ENCODE measurements around the gene VEGFC.
A peak's percentile ranks its signal among the peaks of the same experiment; 100 is the strongest.

The VEGFC gene, protein sequence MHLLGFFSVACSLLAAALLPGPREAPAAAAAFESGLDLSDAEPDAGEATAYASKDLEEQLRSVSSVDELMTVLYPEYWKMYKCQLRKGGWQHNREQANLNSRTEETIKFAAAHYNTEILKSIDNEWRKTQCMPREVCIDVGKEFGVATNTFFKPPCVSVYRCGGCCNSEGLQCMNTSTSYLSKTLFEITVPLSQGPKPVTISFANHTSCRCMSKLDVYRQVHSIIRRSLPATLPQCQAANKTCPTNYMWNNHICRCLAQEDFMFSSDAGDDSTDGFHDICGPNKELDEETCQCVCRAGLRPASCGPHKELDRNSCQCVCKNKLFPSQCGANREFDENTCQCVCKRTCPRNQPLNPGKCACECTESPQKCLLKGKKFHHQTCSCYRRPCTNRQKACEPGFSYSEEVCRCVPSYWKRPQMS

DNA sequence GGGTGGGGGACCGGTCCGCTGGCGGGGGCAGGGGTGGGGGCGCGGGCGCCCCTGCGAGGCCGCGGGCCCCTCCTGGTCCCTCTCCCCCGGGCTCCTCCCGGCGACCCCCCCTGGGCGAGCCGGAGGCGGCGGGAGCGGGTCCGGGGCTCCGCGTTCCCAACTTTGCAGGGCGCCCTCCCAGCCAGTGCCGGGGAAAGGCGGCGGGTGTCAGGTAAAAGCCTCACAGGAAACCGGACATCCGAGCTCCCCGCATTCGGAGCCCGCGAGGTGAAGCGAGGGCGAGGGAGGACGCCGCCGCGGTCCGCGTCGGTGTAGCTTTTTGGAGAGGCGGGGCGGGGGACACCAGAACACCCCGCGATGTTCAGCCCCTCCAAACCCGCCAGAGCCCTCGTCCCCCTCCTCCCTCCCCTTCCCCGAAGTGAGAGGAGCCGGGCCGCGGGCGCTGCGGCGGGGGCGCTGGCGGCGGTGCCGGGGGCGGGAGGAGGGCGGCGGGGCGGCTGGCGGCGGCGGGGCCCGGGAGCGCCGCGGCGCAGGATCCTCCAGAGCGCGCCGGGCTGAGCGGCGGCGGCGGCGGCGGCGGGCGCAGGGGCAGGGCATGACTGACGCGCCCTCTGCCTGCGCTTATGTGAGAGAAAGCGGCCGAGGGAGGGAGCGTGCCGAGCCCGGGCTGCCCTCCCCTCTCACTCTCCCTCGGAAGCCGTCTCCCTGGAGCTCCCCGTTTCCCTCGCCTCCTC is at the start of gene VEGFC:
TSS of gene VEGFC (minus strand) at position 597 of the 734 bp plus-strand sequence. CDS start 611 bp downstream, outside the sequence.
- DNase-seq (ENCODE audit: low spot score): peak; percentile 47

DNA sequence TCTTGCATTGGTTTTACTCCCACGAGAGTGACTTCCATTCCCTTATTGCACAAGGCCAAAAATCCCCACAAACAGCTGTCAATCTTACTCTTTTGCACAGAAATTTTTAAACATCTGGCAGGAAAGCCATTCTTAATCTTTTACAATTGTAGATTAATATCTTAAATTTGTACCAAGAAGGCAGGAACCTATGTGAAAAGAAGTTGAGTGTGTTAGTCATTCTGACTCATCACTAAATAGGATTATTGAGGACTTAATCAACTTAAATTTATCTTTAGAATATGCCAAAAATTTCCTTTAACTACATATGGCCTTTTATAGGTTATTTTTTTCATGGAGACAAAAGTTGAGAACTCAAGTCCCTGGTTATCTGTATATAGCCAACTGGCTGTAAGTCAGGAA is 49.0 kb upstream of the VEGFC start:
- DNase-seq (ENCODE audit: low spot score): no peak

DNA sequence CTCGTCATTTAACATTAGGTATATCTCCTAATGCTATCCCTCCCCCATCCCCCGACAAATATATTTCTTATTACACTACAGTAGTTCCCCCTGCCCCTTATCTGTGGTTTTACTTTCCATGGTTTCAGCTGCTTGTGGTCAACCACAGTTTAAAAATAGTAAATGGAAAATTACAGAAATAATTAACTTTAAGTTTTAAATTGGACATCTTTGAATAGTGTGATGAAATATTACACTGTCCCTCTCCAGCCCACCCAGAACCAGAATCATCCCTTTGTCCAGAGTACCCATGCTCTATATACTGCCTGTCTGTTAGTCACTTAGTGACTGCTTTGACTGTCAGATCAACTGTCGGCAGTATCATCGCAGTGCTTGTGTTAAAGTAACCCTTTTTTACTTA is 47.4 kb upstream of the VEGFC start:
- DNase-seq (ENCODE audit: low spot score): no peak

DNA sequence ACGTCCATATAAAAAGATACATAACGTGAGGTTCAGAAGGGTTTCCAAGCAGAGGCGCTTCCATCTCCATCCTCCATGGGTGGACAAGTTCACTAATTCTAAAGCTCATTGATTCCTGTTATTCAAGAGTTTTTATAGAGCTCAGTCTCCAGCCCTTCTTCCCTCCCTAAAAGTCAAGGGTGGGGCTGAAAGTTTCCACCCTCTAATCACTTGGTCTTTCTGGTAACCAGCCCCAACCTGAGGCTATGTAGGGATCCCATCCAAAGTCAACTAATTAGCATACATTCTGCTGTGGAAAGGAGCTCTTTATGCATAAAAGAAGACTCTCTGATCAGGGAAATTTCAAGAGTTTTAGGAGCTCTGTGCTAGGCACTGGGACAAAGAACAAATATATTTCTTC is 46.9 kb upstream of the VEGFC start:
- no peak for DNase-seq (ENCODE audit: low spot score)

DNA sequence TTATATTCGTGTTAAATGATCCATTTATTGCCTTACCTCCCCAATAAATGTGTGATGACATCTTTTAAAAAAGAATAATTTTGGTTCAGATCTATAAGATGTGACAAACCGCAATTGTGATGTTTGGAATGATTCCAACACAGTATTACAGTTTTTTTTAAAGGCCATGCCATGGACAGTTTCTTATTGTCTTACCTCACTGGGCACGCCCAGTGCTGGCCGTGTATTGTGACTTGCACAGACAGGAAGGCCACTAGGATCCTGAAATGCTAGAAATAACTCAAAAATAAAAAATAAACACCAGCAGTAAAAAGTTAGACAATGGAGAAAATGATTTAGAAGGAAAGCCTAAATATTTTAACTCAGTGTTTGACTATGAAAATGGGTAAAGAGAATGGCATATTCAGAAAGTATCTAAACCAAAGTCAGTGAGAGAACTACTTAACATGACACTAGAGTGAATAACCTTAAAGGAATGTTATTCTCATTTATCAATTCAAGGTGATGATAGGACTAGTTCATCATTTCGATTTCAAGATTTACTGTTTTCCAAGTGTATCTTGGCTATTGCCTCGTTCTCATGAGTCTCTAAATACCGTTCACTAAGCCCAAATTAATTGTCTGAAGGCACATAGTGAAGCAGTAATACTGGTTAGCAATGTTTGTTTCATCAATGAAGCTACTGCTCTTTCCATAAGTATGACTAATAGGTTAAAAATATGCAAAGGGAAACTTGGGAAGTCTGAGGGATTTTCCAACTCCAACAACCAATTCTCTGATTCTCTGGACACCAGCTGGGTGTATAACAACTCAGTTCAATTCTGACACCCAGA is 46.1 kb upstream of the VEGFC start:
- DNase-seq (ENCODE audit: low spot score): no peak

DNA sequence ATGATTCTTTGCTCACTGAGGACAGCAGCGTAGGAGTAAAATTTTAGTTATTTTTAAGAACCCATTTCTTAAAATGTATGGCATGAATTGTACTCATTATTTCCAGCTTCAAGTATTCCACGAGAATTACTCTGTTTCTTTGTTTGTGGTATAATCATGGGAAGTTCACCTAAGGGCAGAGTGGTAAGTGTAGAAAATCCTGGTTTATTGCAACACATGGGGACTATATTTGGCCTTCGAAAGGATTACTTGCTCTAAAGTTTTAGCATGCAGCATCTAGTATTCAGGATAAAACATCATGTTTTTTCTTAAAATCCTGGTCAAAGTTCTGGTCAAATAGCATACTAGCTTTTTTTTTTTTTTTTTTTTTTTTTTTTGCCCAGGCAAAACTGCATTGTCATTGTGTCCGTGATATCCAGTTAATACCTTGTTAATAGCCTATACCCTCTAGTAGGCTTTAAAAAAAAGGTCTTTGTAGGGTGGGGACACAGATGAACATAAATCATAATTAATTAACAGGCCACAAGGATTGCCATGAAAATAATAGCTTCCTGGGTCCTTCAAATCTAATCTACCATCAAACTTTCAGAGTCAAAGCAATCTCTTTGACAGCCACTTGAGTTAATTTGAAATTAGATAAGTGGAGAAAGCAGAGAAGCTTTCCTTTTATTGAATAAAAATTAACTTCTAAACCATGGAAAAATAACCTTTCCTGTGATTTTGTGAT is 44.6 kb upstream of the VEGFC start:
- DNase-seq (ENCODE audit: low spot score): no peak

DNA sequence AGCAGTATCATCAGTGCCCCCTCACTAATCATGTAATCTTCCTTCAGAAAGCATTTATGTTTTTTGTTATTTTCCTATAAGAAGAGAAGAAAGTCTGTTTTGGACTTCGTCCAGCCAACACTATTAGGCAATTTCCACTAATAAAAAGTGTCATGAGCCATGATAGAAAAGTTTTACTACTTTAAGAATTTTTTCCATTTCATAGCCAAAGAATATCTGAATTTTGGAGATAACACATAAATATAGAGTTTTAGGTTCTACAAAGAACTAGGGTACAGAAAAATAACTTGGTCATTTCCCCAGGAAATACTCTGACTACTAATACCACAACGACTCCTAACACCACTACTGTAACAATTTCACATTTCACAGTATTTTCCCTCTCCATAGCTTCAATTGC is 41.8 kb upstream of the VEGFC start:
- no peak for DNase-seq (ENCODE audit: low spot score)

DNA sequence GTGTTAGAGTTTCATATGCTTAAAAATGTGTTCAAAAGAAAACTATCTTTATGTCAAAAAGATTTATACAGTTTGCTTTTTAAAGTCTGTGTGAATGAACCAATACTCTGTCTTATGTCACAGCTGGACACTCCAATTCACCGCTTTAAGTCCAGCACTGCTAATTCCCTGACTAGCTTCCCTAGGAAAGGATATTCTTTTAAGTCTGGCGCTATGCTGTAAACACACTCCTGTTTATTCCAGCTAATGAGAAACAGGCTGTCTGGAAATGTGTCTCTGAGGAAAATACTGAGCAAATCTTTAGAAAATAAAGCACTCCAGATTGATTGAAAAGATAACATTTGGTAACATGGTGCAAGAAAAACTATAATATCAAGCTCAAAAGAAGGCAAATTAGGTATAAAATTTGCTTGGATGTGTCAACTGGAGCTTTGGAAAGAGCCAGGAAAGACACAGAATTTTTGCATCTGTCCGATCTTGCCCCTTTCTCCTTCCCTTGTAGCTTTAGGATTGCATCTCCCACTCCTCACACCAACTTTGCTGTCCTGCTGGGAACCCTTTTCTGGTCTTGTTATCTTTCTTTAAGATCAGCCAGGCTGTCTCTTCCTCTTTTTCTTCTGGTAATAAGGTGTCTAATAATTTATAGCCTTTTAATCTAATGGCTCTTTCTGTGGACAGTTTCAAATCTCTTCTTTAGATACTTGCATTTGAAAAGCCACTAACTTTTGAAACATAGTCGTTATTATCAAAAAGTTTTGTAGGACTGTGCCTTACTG is 40.9 kb upstream of the VEGFC start:
- no peak for DNase-seq (ENCODE audit: low spot score)

DNA sequence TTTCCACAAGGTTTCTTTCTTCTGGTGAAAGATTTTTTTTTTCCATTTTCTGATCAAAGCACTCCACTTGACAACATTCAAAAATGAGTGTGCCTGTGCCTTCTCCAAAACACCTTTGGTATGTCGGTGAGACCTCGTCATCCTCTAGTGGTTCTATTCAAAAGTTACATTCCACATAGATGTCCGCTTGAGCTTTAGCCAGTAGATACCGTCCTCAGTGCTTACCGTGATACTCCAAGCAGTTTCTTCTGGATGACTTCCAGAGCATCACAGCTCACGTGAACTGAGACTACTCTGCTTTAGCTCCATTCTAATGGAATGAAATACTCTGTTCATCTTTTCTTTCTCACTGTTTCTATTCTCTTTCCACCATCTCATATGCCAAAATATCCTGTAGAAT is 38.2 kb upstream of the VEGFC start:
- DNase-seq (ENCODE audit: low spot score): no peak

DNA sequence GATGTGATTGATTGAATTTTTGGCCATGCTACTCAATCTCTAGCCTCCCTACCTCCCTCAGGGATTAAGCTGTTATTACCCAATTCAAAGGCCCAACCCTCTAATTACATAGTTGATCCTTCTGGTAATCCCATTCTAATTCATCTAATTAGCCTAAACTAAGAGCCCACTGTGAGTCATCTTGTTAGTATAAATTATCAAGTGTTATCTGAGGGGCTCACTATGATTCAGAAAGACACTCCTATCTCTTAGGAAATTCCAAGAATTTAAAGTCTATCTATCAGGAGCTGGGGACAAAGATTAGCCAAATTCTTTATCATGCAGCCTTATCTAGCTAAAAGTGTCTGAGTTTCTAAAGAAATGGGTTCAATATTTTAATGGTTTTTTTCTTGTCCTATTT is 32.9 kb upstream of the VEGFC start:
- no peak for DNase-seq (ENCODE audit: low spot score)

DNA sequence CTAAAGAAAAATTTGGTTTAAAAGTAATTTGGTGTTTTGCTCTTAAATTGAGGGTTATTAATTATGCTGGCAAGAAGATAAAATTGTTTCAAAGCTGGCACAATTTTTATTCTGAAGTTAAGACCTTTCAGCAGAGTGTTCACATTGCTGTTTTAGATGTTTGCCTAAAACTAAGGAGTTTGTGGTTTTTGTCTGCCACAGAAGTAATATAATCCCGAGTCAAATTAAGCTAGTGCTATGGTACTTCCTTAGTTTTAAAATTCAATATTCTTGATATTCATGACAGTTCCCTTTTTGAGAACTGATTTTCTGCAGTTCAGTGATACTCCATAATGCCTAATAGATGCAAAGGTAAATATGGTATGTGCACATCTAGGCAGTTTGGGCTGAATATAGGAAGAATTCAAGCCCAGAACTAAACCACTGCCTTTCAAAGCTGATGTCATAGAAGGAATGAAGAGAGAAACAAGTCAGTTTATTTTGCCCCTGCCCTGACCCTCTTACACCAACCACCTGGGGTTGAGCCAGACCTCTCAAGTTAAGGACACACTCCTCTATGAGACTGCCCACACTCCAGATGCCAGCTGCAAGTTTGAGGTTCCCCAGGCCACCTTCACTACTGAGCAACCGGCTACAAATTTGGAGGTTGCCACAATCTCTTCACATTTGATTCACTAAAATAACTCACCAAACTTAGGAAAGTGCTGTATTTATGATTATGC is 32.1 kb upstream of the VEGFC start:
- no peak for DNase-seq (ENCODE audit: low spot score)

DNA sequence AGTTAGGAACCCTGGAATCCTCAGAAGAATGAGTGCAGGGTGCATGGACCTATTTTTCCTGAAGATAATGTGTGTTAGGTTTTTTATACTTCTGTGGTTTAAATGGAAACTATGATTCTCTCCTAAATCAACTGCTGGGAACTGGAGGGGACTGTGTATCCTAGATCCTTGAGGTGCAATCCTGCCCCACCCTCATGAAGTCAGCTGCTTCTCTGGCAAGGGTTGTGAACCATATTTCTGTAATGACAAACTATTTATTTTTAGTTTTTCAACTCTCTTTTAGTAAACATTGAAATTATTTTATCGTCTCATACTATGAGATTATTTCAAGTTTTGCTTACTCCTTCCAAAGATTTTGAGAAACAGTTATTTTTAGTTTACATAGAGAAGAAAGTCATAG is 25.8 kb upstream of the VEGFC start:
- DNase-seq (ENCODE audit: low spot score): no peak

DNA sequence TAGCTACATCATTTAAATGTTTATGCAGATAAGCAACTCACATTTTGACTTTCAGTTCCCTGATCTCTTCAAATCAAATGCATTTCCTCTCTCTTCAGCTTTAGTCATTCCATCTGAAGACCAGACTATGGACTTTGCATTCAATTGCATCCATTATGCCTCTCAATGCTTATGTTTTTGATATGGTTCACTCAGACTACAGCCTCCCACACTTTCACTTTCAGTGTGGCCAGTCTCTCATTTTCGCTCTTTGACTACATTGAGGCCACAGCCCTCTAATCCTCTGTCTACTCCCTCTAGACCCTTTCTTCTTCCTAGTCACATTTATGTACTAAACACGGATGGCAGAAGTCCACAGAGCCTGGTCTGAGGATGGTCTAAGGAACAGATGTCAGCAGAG is 24.5 kb upstream of the VEGFC start:
- no peak for DNase-seq (ENCODE audit: low spot score)

DNA sequence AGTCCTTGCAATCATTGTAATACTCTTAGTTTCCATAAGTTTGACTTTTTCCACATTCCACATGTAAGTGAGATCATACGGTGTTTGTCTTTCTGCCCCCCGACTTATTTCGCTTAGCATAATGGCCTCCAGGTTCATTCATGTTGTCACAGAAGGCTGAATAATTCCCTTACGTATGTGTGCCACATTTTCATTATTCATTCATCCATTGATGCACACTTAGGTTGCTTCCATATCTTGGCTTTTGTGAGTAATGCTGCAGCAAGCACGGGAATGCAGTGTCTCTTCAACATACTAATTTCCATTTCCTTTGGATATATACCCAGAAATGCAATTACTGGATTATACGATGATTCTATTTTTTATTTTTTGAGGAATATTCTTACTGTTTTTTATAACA is 22.0 kb upstream of the VEGFC start:
- DNase-seq (ENCODE audit: low spot score): no peak

DNA sequence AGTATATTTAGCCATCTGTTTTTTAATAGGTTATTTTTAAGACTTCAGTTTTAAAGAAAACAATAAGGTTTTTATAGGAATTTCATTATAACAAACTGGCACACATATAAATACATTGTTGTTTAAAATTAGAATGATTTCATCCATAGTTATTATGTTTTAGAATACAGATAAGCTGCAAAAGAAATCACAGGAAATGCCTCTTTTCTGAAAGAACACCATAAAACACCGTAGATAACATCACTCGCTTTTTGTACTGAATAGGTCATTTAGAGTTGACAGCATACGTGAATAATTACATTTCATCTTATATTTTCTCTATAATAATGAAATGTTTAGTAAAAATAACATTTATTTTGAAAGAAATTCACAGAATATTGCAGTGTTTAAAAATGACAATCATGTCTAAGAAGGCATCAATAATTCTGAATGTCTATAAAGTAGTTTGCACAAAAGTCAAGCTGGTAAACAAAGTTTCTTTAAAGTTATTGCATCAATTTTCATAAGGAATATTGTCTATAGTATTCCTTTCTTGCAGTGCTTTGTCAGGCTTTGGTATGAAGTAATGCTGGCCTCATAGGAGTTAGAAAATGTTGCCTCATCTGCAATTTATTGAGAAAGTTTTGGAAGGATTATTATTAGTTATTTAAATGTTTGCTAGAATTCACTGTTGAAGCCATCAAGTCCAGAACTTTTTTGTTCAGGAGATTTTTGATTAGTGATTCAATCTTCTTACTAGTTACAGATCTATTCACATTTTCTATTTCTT is 17.9 kb upstream of the VEGFC start:
- DNase-seq (ENCODE audit: low spot score): no peak

DNA sequence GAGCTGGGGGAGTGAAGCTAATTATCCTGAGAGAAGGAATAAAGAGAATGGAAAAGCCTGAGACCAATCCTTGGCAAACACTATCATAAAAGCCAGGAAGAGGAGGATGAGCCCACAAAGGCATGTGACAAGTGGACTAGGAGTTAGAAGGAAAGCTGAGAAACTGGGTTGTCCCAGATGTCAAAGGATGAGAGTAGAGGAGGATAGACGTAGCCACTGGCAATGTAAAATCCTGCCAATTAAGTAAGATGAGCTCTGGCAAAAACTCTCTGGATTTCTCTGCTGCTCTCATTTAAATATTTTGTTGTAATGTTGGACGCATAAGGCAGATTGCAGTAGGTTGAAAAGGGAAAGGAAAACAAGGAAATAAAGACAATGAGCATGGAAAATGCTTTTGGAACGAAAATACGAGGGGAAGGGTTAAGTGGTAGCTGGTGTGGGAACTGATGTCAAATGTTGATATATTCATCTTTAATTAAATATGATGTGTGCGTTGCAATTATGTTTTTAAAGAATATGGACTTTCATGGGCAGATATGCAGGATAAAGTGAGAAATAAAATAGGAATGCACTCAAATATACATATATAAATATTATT is 14.2 kb upstream of the VEGFC start:
- DNase-seq (ENCODE audit: low spot score): no peak

DNA sequence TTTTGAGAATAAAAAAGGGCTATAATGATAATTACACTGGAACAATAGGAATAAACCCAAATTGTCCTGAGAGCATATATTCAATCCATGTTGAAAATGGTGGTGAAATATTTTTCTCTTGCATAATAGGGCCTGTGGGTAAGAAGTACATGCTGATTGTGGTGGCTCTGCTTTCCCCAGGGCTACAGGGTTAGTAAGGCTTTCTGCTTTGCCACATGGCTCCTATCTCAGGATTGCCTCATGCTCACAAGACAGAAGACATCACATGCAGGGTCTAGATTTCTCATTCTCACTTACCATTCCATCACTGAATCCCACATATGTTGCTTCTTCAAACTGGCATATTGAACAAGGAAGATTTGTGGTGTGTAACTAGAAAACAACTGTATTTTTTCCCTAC is 12.4 kb upstream of the VEGFC start:
- no peak for DNase-seq (ENCODE audit: low spot score)

DNA sequence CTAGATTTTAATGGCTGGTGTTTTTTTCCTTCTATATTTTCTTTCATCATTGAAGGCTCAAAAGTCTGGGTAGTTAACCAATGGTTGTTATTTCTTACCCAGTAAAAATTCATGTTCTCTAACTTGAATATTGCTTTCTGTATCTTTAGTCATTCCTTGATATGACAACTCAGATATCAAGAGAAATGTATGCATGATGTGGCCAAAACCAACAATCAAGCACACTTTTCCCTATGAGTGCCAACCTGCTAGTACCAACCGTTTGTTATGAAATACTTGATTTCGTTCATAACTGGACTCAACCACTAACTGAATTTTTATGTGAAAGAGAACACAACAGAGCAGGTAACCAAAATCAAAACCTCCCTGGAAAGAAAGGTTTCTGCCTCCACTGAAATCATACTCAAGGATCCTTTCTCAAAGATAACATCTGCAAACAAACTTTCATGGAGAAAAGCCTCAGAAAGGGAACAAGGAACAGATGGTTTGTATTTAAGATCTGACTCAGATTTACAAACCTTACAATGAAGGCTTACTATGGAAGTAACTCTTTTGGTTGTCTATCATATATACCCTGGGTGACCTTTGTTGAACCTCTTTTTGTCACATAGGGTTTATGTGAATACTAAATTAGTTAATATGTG is 8.3 kb upstream of the VEGFC start:
- DNase-seq (ENCODE audit: low spot score): no peak

DNA sequence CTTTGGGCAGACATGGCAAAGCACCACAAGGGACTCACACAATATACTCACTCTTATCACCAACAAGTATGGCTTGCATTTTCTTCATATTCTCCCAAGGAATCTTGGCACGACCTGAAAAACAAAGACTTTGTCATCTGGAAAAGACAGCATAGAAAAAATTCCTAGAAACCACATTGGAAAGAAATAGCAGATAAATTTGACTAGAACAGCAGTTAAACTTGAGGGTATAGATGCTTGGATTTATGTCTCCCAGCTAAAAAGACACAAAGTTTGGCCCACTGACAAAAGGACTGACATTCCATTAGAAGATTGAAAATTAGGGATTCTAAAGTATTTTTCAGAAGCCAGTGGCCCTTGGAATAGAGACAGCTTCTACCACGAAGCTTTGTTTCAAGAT is 6.9 kb upstream of the VEGFC start:
- no peak for DNase-seq (ENCODE audit: low spot score)

Data from globus pallidus (tissue), 1 donor.